GM23338 (cell line): ENCODE data around the gene TMED10. TPM values are rescaled to one million over a fixed set of nuclear protein-coding genes. Genes with fewer than 3 reads are reported as not detected.

Source experiments
- ATAC-seq: fragments of 200-7000 bp; cut with Tn5 transposase; 3 replicates; pipeline ENCODE4 v1.9.1; 2020
- DNase-seq: peaks from one replicate; pipeline ENCODE4 v3.0.0-alpha.2; 2015; ENCODE audit warnings: low spot score
- H2AFZ ChIP-seq: fragments of 200-600 bp; sonication (generic); 2 replicates; pipeline ENCODE4 v1.8.0; 2016; ENCODE audit warnings: antibody characterized with exemption, mild to moderate bottlenecking, moderate library complexity
- H3F3A ChIP-seq: fragments of 200-600 bp; sonication (generic); replicated peaks from 2 replicates; pipeline ENCODE4 v1.8.0; 2017; ENCODE audit warnings: antibody characterized with exemption, mixed run types, low read depth
- H3K27ac ChIP-seq: fragments of 200-600 bp; sonication (generic); 2 replicates; pipeline ENCODE4 v1.6.1; 2016; ENCODE audit warnings: low read depth
- H3K27me3 ChIP-seq: fragments of 200-600 bp; sonication (generic); 2 replicates; pipeline ENCODE4 v1.8.0; 2016; ENCODE audit warnings: mild to moderate bottlenecking, mixed run types, moderate library complexity; ENCODE audit not compliant: insufficient read depth
- H3K36me3 ChIP-seq: fragments of 200-600 bp; sonication (generic); 2 replicates; pipeline ENCODE4 v1.8.0; 2016; ENCODE audit warnings: mild to moderate bottlenecking; ENCODE audit not compliant: insufficient read depth
- H3K4me1 ChIP-seq: fragments of 200-600 bp; sonication (generic); 2 replicates; pipeline ENCODE4 v1.8.0; 2016; ENCODE audit warnings: mild to moderate bottlenecking, moderate library complexity; ENCODE audit not compliant: insufficient read depth
- H3K4me2 ChIP-seq: fragments of 200-600 bp; sonication (generic); 2 replicates; pipeline ENCODE4 v1.7.1; 2017; ENCODE audit warnings: mixed run types
- H3K4me3 ChIP-seq: fragments of 200-600 bp; sonication (generic); 2 replicates; pipeline ENCODE4 v1.6.1; 2016; ENCODE audit warnings: mixed run types
- H3K79me2 ChIP-seq: fragments of 200-600 bp; sonication (generic); replicated peaks from 2 replicates; pipeline ENCODE4 v1.8.0; 2017; ENCODE audit warnings: mild to moderate bottlenecking; ENCODE audit not compliant: insufficient read depth
- H3K9me2 ChIP-seq: fragments of 200-600 bp; sonication (generic); 2 replicates; pipeline ENCODE4 v1.8.0; 2017; ENCODE audit not compliant: insufficient read depth
- H4K20me1 ChIP-seq: fragments of 200-600 bp; sonication (generic); replicated peaks from 2 replicates; pipeline ENCODE4 v1.8.0; 2017; ENCODE audit warnings: mild to moderate bottlenecking; ENCODE audit not compliant: insufficient read depth
- H3K27ac Mint-ChIP-seq: 2 replicates; pipeline ENCODE4 v1.8.0; 2020; ENCODE audit warnings: inconsistent platforms, mild to moderate bottlenecking, moderate library complexity, mixed read lengths
- H3K27me3 Mint-ChIP-seq: 3 replicates; pipeline ENCODE4 v1.8.0; 2022; ENCODE audit warnings: low read depth, mild to moderate bottlenecking, moderate library complexity, mixed read lengths, inconsistent platforms; ENCODE audit not compliant: insufficient read depth, poor library complexity
- H3K36me3 Mint-ChIP-seq: 3 replicates; pipeline ENCODE4 v1.8.0; 2021; ENCODE audit warnings: low read depth, mild to moderate bottlenecking, inconsistent platforms, moderate library complexity, mixed read lengths
- H3K4me1 Mint-ChIP-seq: 3 replicates; pipeline ENCODE4 v1.8.0; 2020; ENCODE audit warnings: mild to moderate bottlenecking, inconsistent platforms, mixed read lengths
- H3K4me3 Mint-ChIP-seq: 3 replicates; pipeline ENCODE4 v1.8.0; 2021; ENCODE audit warnings: moderate library complexity, mild to moderate bottlenecking, inconsistent platforms, mixed read lengths
- H3K9me3 Mint-ChIP-seq: 3 replicates; pipeline ENCODE4 v1.8.0; 2020; ENCODE audit warnings: moderate library complexity, mild to moderate bottlenecking, inconsistent platforms, mixed read lengths
- CREB1 ChIP-seq: fragments of 250-450 bp; sonication (Bioruptor Pico); IDR thresholded peaks from 2 replicates; pipeline ENCODE4 v1.5.0; 2020; ENCODE audit warnings: low read depth, mild to moderate bottlenecking, moderate library complexity
- EZH2 ChIP-seq: fragments of 200-600 bp; sonication (generic); IDR thresholded peaks from one replicate; pipeline ENCODE4 v1.8.0; 2017; ENCODE audit warnings: antibody characterized with exemption, mild to moderate bottlenecking, low read depth; ENCODE audit not compliant: unreplicated experiment
- JUNB ChIP-seq: IDR thresholded peaks from one replicate; pipeline ENCODE4 v1.6.1; 2016; ENCODE audit warnings: antibody characterized with exemption; ENCODE audit not compliant: unreplicated experiment
- NANOG ChIP-seq: IDR thresholded peaks from 2 replicates; pipeline ENCODE4 v1.6.1; 2016; ENCODE audit warnings: antibody characterized with exemption, borderline replicate concordance
- POLR2AphosphoS5 ChIP-seq: IDR thresholded peaks from 2 replicates; pipeline ENCODE4 v1.6.1; 2016; ENCODE audit warnings: antibody characterized with exemption, low read depth
- STAT1 ChIP-seq: IDR thresholded peaks from one replicate; pipeline ENCODE4 v1.6.1; 2016; ENCODE audit warnings: antibody characterized with exemption; ENCODE audit not compliant: unreplicated experiment
- ZNF114 ChIP-seq: fragments of 250-450 bp; sonication (Bioruptor Pico); IDR thresholded peaks from 2 replicates; pipeline ENCODE4 v1.5.0; 2020; ENCODE audit warnings: mild to moderate bottlenecking, moderate library complexity
- ZNF331 ChIP-seq: fragments of 250-450 bp; sonication (Bioruptor Pico); IDR thresholded peaks from 2 replicates; pipeline ENCODE4 v1.5.0; 2020; ENCODE audit warnings: low read depth, mild to moderate bottlenecking, moderate library complexity
- polyA plus RNA-seq: library from polyadenylated mRNA; unstranded; fragments of >200 nt; fragmentation: Nextera tagmentation; extraction: Ambion mirVana; gene quantifications from 2 replicates; pipeline ENCODE4 v1.2.1, GENCODE V29; 2016
- total RNA-seq: library from RNA; depleted of rRNA; stranded (reverse); fragments of >200 nt; shearing (Covaris generic); gene quantifications from 2 replicates; pipeline ENCODE4 v1.2.3, GENCODE V29; 2014
- TF ChIP-seq, protein P1 (sequence below): IDR thresholded peaks from 2 replicates; pipeline ENCODE4 v1.6.1; 2016; ENCODE audit warnings: antibody characterized with exemption
- TF ChIP-seq, protein P2 (sequence below), 2 experiments: fragments of 200-600 bp in 1 of 2; sonication (generic) in 1 of 2; conservative IDR thresholded peaks; 2 replicates each; pipeline versions ENCODE4 v1.5.1 to v1.6.1; 2016 to 2017; ENCODE audit warnings: antibody characterized with exemption in 2 of 2, low read depth in 2 of 2, mild to moderate bottlenecking in 2 of 2, moderate library complexity in 1 of 2
- TF ChIP-seq, protein P3 (sequence below): IDR thresholded peaks from one replicate; pipeline ENCODE4 v1.6.1; 2018; ENCODE audit warnings: antibody characterized with exemption; ENCODE audit not compliant: unreplicated experiment

Gene TMED10
- total and polyA plus RNA-seq, 2 experiments from 2014 or later, result 180 to 196 TPM

DNA sequence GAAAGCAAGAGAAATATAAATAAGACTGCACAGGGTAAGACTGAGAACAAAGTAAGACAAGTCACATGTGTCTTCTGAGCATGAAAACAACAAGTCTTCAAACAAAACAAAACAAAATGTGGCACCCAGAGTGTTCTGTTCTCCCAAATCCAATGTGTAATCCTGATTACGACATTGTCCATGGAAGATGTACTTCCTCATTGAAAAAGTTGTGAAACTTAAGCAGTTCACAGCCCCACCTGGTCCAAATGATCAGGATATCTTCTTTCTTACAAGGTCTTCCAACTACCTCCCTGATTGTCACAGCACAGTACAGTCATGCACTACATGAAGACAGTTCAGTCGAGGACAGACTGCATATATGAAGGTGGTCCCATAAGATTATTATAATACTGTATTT is 26.3 kb downstream of the TMED10 start:
- Mint-ChIP-seq H3K4me3 (no peak overlapping the region), H3K27ac (0 out of 2 replicates have a peak overlapping the region, but pooled peaks have one; percentile 10), H3K4me1 (peaks cover 21% of the 10 kb centered on the region), H3K36me3 (peaks cover 28% of the 10 kb centered on the region), H3K27me3 (no peaks in the 10 kb centered on the region), H3K9me3 (no peaks in the 10 kb centered on the region)
- Histone ChIP-seq H3K79me2 (peaks cover 25% of the 10 kb centered on the region), H3K36me3 (peaks cover 13% of the 10 kb centered on the region; the same call in 1 of the 2 replicates), H3K4me3 (no peak overlapping the region), H4K20me1 (peaks cover 11% of the 10 kb centered on the region; the same call in 1 of the 2 replicates), H3K9me2 (no peaks in the 10 kb centered on the region), H3K27ac (no peak overlapping the region; the same call in 1 of the 2 replicates), H3K27me3 (no peaks in the 10 kb centered on the region), H3K4me2 (no peak overlapping the region), H3K4me1 (peaks cover 17% of the 10 kb centered on the region; the same call in 1 of the 2 replicates), H3F3A (no peaks in the 10 kb centered on the region), H2AFZ (no peak overlapping the region)
- no peak for ATAC-seq
- TF ChIP-seq ZNF114 (CRISPR knock-in tag) (no peak), NANOG (no peak), STAT1 (no peak), ZNF331 (CRISPR knock-in tag) (no peak), JUNB (no peak), POLR2AphosphoS5 (no peak), EZH2 (no peak), CREB1 (CRISPR knock-in tag) (no peak)
- TF ChIP-seq, protein P1, sequence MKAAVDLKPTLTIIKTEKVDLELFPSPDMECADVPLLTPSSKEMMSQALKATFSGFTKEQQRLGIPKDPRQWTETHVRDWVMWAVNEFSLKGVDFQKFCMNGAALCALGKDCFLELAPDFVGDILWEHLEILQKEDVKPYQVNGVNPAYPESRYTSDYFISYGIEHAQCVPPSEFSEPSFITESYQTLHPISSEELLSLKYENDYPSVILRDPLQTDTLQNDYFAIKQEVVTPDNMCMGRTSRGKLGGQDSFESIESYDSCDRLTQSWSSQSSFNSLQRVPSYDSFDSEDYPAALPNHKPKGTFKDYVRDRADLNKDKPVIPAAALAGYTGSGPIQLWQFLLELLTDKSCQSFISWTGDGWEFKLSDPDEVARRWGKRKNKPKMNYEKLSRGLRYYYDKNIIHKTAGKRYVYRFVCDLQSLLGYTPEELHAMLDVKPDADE, result no peak
- TF ChIP-seq, protein P2, sequence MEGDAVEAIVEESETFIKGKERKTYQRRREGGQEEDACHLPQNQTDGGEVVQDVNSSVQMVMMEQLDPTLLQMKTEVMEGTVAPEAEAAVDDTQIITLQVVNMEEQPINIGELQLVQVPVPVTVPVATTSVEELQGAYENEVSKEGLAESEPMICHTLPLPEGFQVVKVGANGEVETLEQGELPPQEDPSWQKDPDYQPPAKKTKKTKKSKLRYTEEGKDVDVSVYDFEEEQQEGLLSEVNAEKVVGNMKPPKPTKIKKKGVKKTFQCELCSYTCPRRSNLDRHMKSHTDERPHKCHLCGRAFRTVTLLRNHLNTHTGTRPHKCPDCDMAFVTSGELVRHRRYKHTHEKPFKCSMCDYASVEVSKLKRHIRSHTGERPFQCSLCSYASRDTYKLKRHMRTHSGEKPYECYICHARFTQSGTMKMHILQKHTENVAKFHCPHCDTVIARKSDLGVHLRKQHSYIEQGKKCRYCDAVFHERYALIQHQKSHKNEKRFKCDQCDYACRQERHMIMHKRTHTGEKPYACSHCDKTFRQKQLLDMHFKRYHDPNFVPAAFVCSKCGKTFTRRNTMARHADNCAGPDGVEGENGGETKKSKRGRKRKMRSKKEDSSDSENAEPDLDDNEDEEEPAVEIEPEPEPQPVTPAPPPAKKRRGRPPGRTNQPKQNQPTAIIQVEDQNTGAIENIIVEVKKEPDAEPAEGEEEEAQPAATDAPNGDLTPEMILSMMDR (conservative IDR thresholded peaks at IDR 0.05; ENCODE audit: low read depth in 2 of 2), result no peak
- TF ChIP-seq, protein P3, sequence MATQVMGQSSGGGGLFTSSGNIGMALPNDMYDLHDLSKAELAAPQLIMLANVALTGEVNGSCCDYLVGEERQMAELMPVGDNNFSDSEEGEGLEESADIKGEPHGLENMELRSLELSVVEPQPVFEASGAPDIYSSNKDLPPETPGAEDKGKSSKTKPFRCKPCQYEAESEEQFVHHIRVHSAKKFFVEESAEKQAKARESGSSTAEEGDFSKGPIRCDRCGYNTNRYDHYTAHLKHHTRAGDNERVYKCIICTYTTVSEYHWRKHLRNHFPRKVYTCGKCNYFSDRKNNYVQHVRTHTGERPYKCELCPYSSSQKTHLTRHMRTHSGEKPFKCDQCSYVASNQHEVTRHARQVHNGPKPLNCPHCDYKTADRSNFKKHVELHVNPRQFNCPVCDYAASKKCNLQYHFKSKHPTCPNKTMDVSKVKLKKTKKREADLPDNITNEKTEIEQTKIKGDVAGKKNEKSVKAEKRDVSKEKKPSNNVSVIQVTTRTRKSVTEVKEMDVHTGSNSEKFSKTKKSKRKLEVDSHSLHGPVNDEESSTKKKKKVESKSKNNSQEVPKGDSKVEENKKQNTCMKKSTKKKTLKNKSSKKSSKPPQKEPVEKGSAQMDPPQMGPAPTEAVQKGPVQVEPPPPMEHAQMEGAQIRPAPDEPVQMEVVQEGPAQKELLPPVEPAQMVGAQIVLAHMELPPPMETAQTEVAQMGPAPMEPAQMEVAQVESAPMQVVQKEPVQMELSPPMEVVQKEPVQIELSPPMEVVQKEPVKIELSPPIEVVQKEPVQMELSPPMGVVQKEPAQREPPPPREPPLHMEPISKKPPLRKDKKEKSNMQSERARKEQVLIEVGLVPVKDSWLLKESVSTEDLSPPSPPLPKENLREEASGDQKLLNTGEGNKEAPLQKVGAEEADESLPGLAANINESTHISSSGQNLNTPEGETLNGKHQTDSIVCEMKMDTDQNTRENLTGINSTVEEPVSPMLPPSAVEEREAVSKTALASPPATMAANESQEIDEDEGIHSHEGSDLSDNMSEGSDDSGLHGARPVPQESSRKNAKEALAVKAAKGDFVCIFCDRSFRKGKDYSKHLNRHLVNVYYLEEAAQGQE, result no peak
- no peak for DNase-seq
